Measurements from ENCODE around the gene MEPCE.

- TF ChIP-seq CTCF (optimal IDR thresholded peaks at IDR 0.05 in 1 of 3, IDR thresholded peaks at IDR 0.05 in 1 of 3, conservative IDR thresholded peaks at IDR 0.05 in 1 of 3; ENCODE audit: extremely low read depth in 1 of 3, insufficient read depth in 2 of 3, low read length in 3 of 3): no peak
- no peak for TF ChIP-seq EZH2 (IDR thresholded peaks at IDR 0.05; ENCODE audit: low read length)
Measured at GRCh38 chr7:100471021-100471420, 41.4 kb downstream of the MEPCE start.
